GM20000 (cell line): ENCODE data around the gene SIGLEC12.

Experiments used
- DNase-seq: peaks from one replicate; pipeline ENCODE4 v3.0.0; 2012; ENCODE audit warnings: low spot score
- TF ChIP-seq, protein P1 (sequence below): IDR thresholded peaks from 2 replicates; pipeline ENCODE4 v1.5.1; 2012; ENCODE audit warnings: mild to moderate bottlenecking, control low read depth; ENCODE audit errors: extremely low read depth, missing control alignments

Gene SIGLEC12

DNA sequence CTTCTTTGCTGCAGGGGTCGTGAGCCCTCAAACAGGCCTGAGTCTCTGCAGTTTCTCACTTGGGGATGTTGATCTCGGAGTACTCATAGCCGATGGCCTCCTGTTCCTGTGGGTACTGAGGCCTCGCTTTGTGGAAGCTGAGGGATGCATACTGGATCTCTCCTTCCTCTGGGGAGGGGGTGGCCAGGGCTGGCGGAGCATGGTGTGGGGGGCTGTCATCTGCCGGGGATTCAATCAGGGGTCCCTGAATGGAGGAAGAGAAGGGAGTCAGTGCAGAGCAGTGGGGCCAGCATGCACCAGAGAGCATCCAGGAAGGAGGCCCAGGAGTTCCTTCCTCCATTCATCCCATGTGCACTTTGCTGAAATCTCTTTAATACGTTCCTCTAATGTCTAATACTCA is 10.0 kb downstream of the SIGLEC12 start:
- TF ChIP-seq, protein P1, sequence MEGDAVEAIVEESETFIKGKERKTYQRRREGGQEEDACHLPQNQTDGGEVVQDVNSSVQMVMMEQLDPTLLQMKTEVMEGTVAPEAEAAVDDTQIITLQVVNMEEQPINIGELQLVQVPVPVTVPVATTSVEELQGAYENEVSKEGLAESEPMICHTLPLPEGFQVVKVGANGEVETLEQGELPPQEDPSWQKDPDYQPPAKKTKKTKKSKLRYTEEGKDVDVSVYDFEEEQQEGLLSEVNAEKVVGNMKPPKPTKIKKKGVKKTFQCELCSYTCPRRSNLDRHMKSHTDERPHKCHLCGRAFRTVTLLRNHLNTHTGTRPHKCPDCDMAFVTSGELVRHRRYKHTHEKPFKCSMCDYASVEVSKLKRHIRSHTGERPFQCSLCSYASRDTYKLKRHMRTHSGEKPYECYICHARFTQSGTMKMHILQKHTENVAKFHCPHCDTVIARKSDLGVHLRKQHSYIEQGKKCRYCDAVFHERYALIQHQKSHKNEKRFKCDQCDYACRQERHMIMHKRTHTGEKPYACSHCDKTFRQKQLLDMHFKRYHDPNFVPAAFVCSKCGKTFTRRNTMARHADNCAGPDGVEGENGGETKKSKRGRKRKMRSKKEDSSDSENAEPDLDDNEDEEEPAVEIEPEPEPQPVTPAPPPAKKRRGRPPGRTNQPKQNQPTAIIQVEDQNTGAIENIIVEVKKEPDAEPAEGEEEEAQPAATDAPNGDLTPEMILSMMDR, result no peak
- no peak for DNase-seq

DNA sequence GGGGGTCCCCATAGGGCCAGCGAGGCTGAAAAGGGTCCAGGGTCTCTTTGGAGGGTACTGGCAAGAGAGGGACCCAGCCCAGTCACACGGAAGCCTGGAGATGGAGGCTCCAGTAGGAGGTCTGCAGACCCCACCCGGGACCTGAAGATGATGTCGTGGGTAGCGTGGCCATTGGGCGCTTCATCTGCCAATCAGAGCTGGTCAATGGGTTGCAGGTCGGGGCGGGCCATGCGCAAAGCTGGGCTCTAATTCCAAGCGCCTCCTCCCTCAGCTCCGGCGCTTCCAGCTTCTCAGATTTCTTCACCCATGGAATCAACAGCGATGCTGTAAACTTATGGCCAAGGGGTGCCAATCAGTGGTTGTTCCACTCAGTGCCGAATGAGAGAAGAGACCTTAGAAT is 10.9 kb downstream of the SIGLEC12 start:
- TF ChIP-seq, protein P1, result no peak
- no peak for DNase-seq

DNA sequence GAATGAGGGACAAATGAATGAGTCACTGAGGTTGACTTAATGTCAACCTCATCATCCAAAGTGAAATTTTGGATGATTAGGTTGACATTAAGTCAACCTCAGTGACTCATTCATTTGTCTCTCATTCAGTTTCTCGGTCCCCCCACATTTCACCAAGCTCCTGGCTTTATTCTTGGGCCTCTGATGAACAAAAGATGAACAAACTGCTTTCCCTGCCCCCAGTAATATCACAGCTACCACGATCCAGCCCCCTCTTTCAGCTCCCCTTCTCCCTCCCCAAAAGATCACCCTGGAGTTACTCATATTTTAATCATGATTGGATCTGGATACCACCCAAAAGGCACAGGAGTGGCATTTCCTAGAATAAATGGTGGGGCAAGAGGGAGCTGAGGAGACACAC is 12.5 kb downstream of the SIGLEC12 start:
- no peak for DNase-seq
- TF ChIP-seq, protein P1, result no peak

DNA sequence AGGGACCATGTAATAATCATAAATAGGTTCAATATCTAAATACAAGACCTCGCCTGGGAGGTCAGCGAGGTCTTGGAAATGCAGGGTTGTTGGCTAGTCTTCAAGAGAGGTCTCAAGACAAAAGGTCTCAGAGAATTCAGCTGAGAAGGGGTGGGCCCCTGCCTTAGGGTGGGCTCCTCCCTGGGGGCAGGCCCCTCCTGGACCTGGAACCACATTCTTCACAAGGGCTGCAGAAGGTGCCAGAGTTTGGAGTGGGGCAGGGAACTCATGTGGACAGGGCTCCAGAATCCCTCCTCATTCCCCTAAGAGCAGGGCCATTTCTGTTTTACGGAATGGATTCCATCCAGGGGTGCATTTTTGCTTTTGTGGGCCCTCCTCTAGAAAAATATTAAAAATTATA is 13.1 kb downstream of the SIGLEC12 start:
- TF ChIP-seq, protein P1, result no peak
- DNase-seq, result no peak

DNA sequence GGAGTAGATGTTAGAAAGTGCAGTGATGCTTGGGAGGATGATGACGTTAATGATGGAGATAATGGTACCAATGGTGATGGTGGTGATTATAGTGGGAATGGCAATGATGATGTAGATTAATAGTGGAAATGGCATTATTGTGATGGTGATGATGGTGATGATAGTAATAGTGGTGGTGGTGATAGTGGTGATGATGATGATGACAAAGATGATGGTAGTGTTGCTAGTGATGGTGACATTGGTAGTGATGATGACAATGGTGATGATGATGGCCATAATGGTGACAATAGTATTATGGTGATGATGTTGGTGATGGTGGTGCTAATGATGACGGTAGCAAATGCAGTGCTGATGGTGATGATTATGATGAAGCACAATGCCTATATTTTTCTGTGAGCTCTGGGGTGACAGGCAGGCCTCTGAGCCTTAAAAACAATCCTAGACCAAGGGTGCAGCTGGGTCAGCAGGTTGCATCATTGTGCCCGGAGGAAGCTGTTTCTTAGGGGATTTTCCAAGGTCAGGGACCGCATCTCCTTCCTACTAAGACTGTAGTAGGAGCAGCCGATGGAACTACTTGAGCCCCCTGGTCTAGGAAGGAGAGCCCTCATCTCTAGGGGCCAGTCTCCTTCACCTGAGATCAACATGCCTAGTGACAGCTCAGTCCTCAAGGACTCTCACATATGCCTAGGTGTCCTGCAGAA is 15.5 kb downstream of the SIGLEC12 start:
- TF ChIP-seq, protein P1, result no peak
- DNase-seq, result no peak

DNA sequence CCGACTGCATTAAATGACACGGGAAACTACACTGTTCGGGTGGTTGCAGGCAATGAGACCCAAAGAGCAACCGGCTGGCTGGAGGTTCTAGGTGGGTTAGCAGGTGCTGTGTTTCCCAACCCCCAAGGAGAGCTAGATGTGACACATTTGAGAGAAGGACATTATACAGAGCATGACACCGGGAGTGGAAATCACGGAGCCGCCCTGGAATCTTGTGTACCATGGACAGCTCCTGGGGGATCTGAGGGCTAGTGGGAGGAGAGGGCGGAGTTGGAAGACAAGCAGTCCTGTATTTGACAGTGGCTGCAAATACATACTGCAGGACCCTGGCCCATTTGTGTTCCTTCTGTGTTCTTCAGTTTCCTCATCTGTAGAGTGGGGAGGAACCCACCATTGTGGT is 21.0 kb downstream of the SIGLEC12 start:
- TF ChIP-seq, protein P1, result no peak
- no peak for DNase-seq

DNA sequence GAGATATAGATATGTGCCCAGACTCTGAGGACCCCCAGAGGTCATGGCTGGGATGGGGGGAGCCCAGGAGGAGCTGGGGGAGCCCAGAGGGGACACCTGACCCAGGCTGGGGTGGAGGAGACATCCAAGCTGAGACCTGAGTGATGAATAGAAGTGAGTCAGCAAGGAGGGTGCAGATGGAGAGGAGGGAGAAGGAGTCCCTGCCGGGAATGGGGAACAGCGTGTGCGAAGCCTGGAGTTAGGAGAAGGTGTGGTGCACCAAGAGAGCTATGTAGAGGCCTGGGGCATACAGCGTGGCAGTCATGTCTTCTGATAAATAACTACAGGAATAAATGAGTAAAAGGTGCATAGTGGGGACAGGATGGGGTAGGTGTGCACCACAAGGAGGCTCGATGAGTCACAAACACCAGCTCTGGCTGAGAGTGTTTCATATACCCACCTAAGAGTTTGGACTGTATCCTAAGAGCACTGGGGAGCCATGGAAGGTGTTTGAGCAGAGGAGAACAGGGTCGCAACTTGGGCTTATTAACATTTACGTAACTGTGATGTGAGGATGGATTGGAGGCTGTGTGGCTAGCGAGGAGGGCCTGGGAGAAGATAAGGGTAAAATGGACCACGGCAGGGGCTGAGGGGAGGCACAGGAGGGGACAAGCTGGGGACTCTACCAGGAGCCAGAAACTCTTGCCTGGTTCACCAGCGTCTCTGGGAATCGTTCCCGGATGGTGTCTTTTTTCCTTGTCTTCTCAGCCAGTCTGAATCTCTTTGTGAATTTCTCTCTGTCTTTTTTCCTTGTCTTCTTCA is 21.9 kb downstream of the SIGLEC12 start:
- DNase-seq, result no peak
- TF ChIP-seq, protein P1, result no peak
